ENCODE measurements around the gene KIAA0930.

DNA sequence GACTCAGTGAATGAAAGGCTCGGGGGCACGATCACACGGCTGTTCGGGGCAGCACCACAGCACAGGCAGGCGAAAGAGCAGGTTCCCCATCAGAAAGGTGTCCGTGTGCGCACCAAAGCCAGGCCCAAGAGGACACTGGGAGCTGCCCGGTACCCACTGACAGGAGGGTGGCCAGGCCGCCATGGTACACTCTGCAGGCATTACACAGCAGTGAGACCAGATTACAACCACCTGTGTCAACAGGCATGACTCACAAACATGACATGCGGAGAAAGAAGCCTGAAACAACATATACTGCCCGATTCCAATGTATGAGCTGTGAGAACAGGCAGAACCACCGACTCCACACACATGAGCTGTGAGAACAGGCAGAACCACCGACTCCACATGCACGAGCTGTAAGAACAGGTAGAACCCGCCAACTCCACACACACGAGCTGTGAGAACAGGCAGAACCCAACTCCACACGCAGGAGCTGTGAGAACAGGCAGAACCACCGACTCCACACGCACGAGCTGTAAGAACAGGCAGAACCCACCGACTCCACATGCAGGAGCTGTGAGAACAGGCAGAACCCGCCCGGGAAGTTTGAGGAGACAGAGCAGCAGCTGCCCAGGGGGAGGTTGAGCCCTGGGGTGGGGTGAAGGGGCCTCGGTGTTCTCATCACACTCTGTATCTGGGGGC is 32.6 kb downstream of the KIAA0930 start:
- TF ChIP-seq, protein P1, sequence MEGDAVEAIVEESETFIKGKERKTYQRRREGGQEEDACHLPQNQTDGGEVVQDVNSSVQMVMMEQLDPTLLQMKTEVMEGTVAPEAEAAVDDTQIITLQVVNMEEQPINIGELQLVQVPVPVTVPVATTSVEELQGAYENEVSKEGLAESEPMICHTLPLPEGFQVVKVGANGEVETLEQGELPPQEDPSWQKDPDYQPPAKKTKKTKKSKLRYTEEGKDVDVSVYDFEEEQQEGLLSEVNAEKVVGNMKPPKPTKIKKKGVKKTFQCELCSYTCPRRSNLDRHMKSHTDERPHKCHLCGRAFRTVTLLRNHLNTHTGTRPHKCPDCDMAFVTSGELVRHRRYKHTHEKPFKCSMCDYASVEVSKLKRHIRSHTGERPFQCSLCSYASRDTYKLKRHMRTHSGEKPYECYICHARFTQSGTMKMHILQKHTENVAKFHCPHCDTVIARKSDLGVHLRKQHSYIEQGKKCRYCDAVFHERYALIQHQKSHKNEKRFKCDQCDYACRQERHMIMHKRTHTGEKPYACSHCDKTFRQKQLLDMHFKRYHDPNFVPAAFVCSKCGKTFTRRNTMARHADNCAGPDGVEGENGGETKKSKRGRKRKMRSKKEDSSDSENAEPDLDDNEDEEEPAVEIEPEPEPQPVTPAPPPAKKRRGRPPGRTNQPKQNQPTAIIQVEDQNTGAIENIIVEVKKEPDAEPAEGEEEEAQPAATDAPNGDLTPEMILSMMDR (IDR thresholded peaks at IDR 0.05), result no peak
- TF ChIP-seq TEAD4 (IDR thresholded peaks at IDR 0.05; ENCODE audit: borderline replicate concordance, insufficient read depth) (no peak), NRF1 (IDR thresholded peaks at IDR 0.05; ENCODE audit: low read depth, low read length) (no peak), MXI1 (IDR thresholded peaks at IDR 0.05; ENCODE audit: low read depth, low read length) (no peak), RAD21 (IDR thresholded peaks at IDR 0.05; ENCODE audit: low read length) (no peak), SIN3A (IDR thresholded peaks at IDR 0.05; ENCODE audit: borderline replicate concordance, low read depth, low read length) (no peak), RFX5 (IDR thresholded peaks at IDR 0.05; ENCODE audit: low read length) (no peak), EP300 (IDR thresholded peaks at IDR 0.05; ENCODE audit: borderline replicate concordance in 1 of 2, low read depth in 1 of 2, low read length in 1 of 2) (no peak)
- TF ChIP-seq, protein P2, sequence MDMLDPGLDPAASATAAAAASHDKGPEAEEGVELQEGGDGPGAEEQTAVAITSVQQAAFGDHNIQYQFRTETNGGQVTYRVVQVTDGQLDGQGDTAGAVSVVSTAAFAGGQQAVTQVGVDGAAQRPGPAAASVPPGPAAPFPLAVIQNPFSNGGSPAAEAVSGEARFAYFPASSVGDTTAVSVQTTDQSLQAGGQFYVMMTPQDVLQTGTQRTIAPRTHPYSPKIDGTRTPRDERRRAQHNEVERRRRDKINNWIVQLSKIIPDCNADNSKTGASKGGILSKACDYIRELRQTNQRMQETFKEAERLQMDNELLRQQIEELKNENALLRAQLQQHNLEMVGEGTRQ (IDR thresholded peaks at IDR 0.05; ENCODE audit: borderline replicate concordance, low read depth, low read length), result no peak
- TF ChIP-seq, protein P3, sequence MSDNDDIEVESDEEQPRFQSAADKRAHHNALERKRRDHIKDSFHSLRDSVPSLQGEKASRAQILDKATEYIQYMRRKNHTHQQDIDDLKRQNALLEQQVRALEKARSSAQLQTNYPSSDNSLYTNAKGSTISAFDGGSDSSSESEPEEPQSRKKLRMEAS (IDR thresholded peaks at IDR 0.05; ENCODE audit: low read depth), result no peak
